ENCODE measurements around the gene TNNC2.

DNA sequence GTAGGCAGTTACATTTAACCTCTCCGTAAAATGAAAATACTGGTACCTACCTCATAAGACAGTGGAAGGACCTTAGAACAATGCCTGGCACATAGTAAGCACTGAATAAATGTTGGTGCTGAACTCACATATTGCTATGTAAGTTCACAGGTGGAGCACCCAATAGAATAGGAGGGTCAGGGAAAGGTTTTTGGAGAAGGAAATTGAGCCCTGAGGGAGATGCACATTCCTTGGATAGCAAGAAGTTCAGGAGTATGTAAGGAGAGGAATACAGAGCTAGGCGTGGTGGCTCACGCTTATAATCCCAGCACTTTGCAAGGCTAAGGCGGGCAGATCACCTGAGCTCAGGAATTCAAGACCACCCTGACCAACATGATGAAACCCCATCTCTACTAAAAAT is 7.6 kb downstream of the TNNC2 start:
- TF ChIP-seq, protein P1, sequence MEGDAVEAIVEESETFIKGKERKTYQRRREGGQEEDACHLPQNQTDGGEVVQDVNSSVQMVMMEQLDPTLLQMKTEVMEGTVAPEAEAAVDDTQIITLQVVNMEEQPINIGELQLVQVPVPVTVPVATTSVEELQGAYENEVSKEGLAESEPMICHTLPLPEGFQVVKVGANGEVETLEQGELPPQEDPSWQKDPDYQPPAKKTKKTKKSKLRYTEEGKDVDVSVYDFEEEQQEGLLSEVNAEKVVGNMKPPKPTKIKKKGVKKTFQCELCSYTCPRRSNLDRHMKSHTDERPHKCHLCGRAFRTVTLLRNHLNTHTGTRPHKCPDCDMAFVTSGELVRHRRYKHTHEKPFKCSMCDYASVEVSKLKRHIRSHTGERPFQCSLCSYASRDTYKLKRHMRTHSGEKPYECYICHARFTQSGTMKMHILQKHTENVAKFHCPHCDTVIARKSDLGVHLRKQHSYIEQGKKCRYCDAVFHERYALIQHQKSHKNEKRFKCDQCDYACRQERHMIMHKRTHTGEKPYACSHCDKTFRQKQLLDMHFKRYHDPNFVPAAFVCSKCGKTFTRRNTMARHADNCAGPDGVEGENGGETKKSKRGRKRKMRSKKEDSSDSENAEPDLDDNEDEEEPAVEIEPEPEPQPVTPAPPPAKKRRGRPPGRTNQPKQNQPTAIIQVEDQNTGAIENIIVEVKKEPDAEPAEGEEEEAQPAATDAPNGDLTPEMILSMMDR (IDR thresholded peaks at IDR 0.05), result no peak
- TF ChIP-seq POLR2A (IDR thresholded peaks at IDR 0.05), result no peak

Data from adrenal gland (tissue), 5 donors.